Panc1 (cell line): ENCODE measurements around the gene TAAR9. TPM values are rescaled to one million over a fixed set of nuclear protein-coding genes. Genes with fewer than 3 reads are reported as not detected.

ENCODE experiments used
- ATAC-seq: fragments of 200-7000 bp; cut with Tn5 transposase; 2 replicates; pipeline ENCODE4 v1.9.1; 2020; ENCODE audit warnings: mild to moderate bottlenecking, moderate library complexity
- BruUV-seq: library from RNA; stranded (reverse); fragments of 400-500 nt; replicated peaks from 2 replicates; lab custom pipeline; 2021; lab: Mats Ljungman, UMichigan
- CTCF ChIA-PET: fragments of 300-600 bp; sonication (Branson Sonifier 250); formaldehyde crosslinking; loops from one replicate; lab custom pipeline; 2022; ENCODE audit warnings: antibody characterized with exemption; lab: Charles Lee
- POLR2A ChIA-PET: fragments of 300-600 bp; sonication (Branson Sonifier 250); formaldehyde crosslinking; loops from one replicate; lab custom pipeline; 2022; ENCODE audit warnings: antibody characterized with exemption; lab: Charles Lee
- DNase-seq: peaks from one replicate; pipeline ENCODE4 v3.0.0-alpha.2; 2010; ENCODE audit warnings: low read depth, low spot score
- H3K27ac ChIP-seq: 2 replicates; pipeline ENCODE4 v1.5.1; 2011; ENCODE audit warnings: mild to moderate bottlenecking, low read length, inconsistent platforms
- H3K27me3 ChIP-seq: fragments of 200-500 bp; sonication (Bioruptor generic); 2 replicates; pipeline ENCODE4 v1.6.0; 2014; ENCODE audit warnings: low read length, inconsistent platforms; ENCODE audit not compliant: control insufficient read depth, insufficient read depth
- H3K36me3 ChIP-seq: fragments of 200-500 bp; sonication (Bioruptor generic); 2 replicates; pipeline ENCODE4 v1.5.1; 2014; ENCODE audit warnings: inconsistent platforms, mild to moderate bottlenecking, low read length, moderate library complexity; ENCODE audit not compliant: control insufficient read depth, insufficient read depth
- H3K4me1 ChIP-seq: 2 replicates; pipeline ENCODE4 v1.5.1; 2011; ENCODE audit warnings: inconsistent platforms, mild to moderate bottlenecking, low read length, moderate library complexity; ENCODE audit not compliant: control insufficient read depth, insufficient read depth
- H3K4me3 ChIP-seq, 2 experiments: 2 replicates each; pipeline ENCODE4 v1.5.1; 2011 to 2012; ENCODE audit warnings: low read depth in 2 of 2, low read length in 2 of 2, mild to moderate bottlenecking in 2 of 2, inconsistent platforms in 1 of 2, moderate library complexity in 1 of 2
- H3K9me3 ChIP-seq: fragments of 200-500 bp; sonication (Bioruptor generic); 2 replicates; pipeline ENCODE4 v1.5.1; 2014; ENCODE audit warnings: low read depth, mild to moderate bottlenecking, inconsistent platforms, low read length, moderate library complexity; ENCODE audit not compliant: control insufficient read depth, insufficient read depth
- POLR2AphosphoS5 ChIP-seq: IDR thresholded peaks from 2 replicates; pipeline ENCODE4 v1.6.1; 2012; ENCODE audit warnings: mild to moderate bottlenecking, low read depth, low read length, moderate library complexity
- SIN3A ChIP-seq: IDR thresholded peaks from 2 replicates; pipeline ENCODE4 v1.6.1; 2012; ENCODE audit warnings: low read depth, mild to moderate bottlenecking, low read length, moderate library complexity, borderline replicate concordance; ENCODE audit not compliant: insufficient read depth
- TCF7L2 ChIP-seq: IDR thresholded peaks from 2 replicates; pipeline ENCODE4 v1.6.1; 2011; ENCODE audit warnings: mild to moderate bottlenecking, low read depth, low read length, inconsistent platforms
- in situ Hi-C: cut with HindIII; loops from 2 replicates; pipeline ENCODE4 v1.10.0; 2016; ENCODE audit warnings: low sequenced_read_pairs, low pct_unique_long_range_greater_than_20kb
- intact Hi-C: fragments of 100-400 bp; cut with micrococcal nuclease; formaldehyde crosslinking; loops from one replicate; pipeline ENCODE4 v1.10.0; 2022; ENCODE audit not compliant: unreplicated experiment
- total RNA-seq: library from RNA; stranded (reverse); gene quantifications from one replicate; pipeline ENCODE4 v1.2.1, GENCODE V29; 2021; ENCODE audit not compliant: unreplicated experiment
- TF ChIP-seq, protein P1 (sequence below), 2 experiments: IDR thresholded peaks; 2 replicates each; pipeline ENCODE4 v1.6.1; 2011 to 2012; ENCODE audit warnings: low read depth in 2 of 2, control low read depth in 1 of 2, low read length in 1 of 2, mild to moderate bottlenecking in 1 of 2, moderate library complexity in 1 of 2; ENCODE audit not compliant: insufficient read depth in 1 of 2
- TF ChIP-seq, protein P2 (sequence below): fragments of 450-650 bp; IDR thresholded peaks from 2 replicates; pipeline ENCODE4 v1.5.1; 2017; ENCODE audit warnings: mild to moderate bottlenecking

Gene TAAR9
- total RNA-seq, 1 experiment from 2014 or later, result not detected

DNA sequence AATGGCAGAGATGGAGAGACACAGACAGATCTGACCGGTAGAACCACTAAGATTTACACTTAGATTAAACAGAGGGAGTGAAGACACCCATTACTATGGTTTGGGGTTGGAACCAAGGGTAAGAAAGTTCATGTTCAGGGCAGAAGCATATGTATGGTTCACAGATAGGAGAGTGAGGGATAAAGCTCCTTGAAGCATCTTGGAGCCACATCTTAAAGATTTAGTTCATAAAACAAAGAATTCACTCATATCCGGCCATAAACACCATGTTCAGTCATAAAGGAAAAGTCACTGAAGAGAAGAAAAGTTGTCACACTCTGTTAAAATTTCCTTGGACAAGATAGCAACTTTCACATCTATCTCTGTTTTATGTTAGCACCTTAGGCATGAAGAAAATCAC, 43.1 kb upstream of the TAAR9 start:
- DNase-seq, result no peak
- ATAC-seq, result no peak
- TF ChIP-seq, protein P1, sequence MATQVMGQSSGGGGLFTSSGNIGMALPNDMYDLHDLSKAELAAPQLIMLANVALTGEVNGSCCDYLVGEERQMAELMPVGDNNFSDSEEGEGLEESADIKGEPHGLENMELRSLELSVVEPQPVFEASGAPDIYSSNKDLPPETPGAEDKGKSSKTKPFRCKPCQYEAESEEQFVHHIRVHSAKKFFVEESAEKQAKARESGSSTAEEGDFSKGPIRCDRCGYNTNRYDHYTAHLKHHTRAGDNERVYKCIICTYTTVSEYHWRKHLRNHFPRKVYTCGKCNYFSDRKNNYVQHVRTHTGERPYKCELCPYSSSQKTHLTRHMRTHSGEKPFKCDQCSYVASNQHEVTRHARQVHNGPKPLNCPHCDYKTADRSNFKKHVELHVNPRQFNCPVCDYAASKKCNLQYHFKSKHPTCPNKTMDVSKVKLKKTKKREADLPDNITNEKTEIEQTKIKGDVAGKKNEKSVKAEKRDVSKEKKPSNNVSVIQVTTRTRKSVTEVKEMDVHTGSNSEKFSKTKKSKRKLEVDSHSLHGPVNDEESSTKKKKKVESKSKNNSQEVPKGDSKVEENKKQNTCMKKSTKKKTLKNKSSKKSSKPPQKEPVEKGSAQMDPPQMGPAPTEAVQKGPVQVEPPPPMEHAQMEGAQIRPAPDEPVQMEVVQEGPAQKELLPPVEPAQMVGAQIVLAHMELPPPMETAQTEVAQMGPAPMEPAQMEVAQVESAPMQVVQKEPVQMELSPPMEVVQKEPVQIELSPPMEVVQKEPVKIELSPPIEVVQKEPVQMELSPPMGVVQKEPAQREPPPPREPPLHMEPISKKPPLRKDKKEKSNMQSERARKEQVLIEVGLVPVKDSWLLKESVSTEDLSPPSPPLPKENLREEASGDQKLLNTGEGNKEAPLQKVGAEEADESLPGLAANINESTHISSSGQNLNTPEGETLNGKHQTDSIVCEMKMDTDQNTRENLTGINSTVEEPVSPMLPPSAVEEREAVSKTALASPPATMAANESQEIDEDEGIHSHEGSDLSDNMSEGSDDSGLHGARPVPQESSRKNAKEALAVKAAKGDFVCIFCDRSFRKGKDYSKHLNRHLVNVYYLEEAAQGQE (IDR thresholded peaks at IDR 0.05; ENCODE audit: insufficient read depth in 1 of 2, low read depth in 2 of 2, low read length in 1 of 2), result no peak
- TF ChIP-seq, protein P2, sequence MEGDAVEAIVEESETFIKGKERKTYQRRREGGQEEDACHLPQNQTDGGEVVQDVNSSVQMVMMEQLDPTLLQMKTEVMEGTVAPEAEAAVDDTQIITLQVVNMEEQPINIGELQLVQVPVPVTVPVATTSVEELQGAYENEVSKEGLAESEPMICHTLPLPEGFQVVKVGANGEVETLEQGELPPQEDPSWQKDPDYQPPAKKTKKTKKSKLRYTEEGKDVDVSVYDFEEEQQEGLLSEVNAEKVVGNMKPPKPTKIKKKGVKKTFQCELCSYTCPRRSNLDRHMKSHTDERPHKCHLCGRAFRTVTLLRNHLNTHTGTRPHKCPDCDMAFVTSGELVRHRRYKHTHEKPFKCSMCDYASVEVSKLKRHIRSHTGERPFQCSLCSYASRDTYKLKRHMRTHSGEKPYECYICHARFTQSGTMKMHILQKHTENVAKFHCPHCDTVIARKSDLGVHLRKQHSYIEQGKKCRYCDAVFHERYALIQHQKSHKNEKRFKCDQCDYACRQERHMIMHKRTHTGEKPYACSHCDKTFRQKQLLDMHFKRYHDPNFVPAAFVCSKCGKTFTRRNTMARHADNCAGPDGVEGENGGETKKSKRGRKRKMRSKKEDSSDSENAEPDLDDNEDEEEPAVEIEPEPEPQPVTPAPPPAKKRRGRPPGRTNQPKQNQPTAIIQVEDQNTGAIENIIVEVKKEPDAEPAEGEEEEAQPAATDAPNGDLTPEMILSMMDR, result no peak
- TF ChIP-seq SIN3A (no peak), TCF7L2 (no peak), POLR2AphosphoS5 (no peak)
- Histone ChIP-seq H3K9me3 (no peaks in the 10 kb centered on the region), H3K27ac (no peak overlapping the region), H3K4me1 (no peaks in the 10 kb centered on the region), H3K36me3 (peaks cover 2% of the 10 kb centered on the region; the same call in 1 of the 2 replicates), H3K27me3 (no peaks in the 10 kb centered on the region), H3K4me3 (no peak overlapping the region)
- in situ Hi-C loops (no loop called here), intact Hi-C loops (no loop called here)
- BruUV-seq, result no TSS peak
- ChIA-PET POLR2A (interaction anchor here (0.7 kb wide), 1 partner anchor 133 kb away, joined by 5 read pairs; no protein-coding TSS in a partner anchor), CTCF (interaction anchor here (0.8 kb wide), 1 partner anchor 11 kb away, joined by 4 read pairs; no protein-coding TSS in a partner anchor)

GRCh38 chr6:132495604-132496079, 42.4 kb upstream of the TAAR9 start:
- H3K36me3 ChIP-seq, result peaks cover 4% of the 10 kb centered on the region; the same call in 1 of the 2 replicates
- H3K9me3 ChIP-seq, result no peaks in the 10 kb centered on the region
- ATAC-seq (no peak), DNase-seq (no peak)
- no peak overlapping the region for H3K4me3 ChIP-seq
- no peaks in the 10 kb centered on the region for H3K27me3 ChIP-seq
- ChIA-PET CTCF (interaction anchor here (0.8 kb wide), 1 partner anchor 11 kb away, joined by 4 read pairs; no protein-coding TSS in a partner anchor), POLR2A (interaction anchor here (0.7 kb wide), 1 partner anchor 133 kb away, joined by 5 read pairs; no protein-coding TSS in a partner anchor)
- H3K4me1 ChIP-seq, result no peaks in the 10 kb centered on the region
- intact Hi-C loops, result no loop called here
- H3K27ac ChIP-seq, result no peak overlapping the region
- TF ChIP-seq, protein P2, result no peak
- TF ChIP-seq POLR2AphosphoS5 (no peak), SIN3A (no peak), TCF7L2 (no peak)
- TF ChIP-seq, protein P1 (IDR thresholded peaks at IDR 0.05; ENCODE audit: insufficient read depth in 1 of 2, low read depth in 2 of 2, low read length in 1 of 2), result no peak
- BruUV-seq, result no TSS peak
- in situ Hi-C loops, result no loop called here
